Neural cell (in vitro differentiated cells): ENCODE results near the gene MFN1. TPM values are rescaled to one million over a fixed set of nuclear protein-coding genes. Genes with fewer than 3 reads are reported as not detected.

Experiments
- H2AFZ ChIP-seq: fragments of 200-600, 300-800 bp; sonication (generic), shearing (Covaris generic); 2 replicates; pipeline ENCODE4 v1.6.0; 2014; ENCODE audit warnings: low read depth, mild to moderate bottlenecking, antibody characterized with exemption, low read length, moderate library complexity
- H3F3A ChIP-seq: fragments of 200-600 bp; shearing (Covaris generic); 2 replicates; pipeline ENCODE4 v1.6.1; 2016; ENCODE audit warnings: mild to moderate bottlenecking, moderate library complexity, mixed read lengths, antibody characterized with exemption, low read length; ENCODE audit not compliant: insufficient read depth, poor library complexity, severe bottlenecking
- H3K27ac ChIP-seq: fragments of 200-600, 300-800 bp; sonication (generic), shearing (Covaris generic); 2 replicates; pipeline ENCODE4 v1.5.1; 2014; ENCODE audit warnings: mild to moderate bottlenecking, low read length, moderate library complexity
- H3K27me3 ChIP-seq: fragments of 300-800, 200-600 bp; sonication (generic), shearing (Covaris generic); 2 replicates; pipeline ENCODE4 v1.6.0; 2014; ENCODE audit warnings: mild to moderate bottlenecking, low read depth, low read length, moderate library complexity; ENCODE audit not compliant: insufficient read depth
- H3K36me3 ChIP-seq: fragments of 300-800, 200-600 bp; sonication (generic), shearing (Covaris generic); 2 replicates; pipeline ENCODE4 v1.5.1; 2014; ENCODE audit warnings: mild to moderate bottlenecking, antibody characterized with exemption, low read length, moderate library complexity; ENCODE audit not compliant: insufficient read depth
- H3K4me2 ChIP-seq: fragments of 300-800, 200-600 bp; sonication (generic), shearing (Covaris generic); 2 replicates; pipeline ENCODE4 v1.6.0; 2014; ENCODE audit warnings: mild to moderate bottlenecking, low read length
- H3K4me3 ChIP-seq: fragments of 300-800, 200-600 bp; sonication (generic), shearing (Covaris generic); 2 replicates; pipeline ENCODE4 v1.5.1; 2014; ENCODE audit warnings: mild to moderate bottlenecking, low read length, moderate library complexity
- H3K79me2 ChIP-seq: fragments of 200-600 bp; shearing (Covaris generic); replicated peaks from 2 replicates; pipeline ENCODE4 v1.6.0; 2014; ENCODE audit warnings: mild to moderate bottlenecking, low read length, moderate library complexity; ENCODE audit not compliant: insufficient read depth
- H3K9ac ChIP-seq: fragments of 300-800, 200-600 bp; sonication (generic), shearing (Covaris generic); 2 replicates; pipeline ENCODE4 v1.6.1; 2016; ENCODE audit warnings: mild to moderate bottlenecking, low read length, mixed read lengths
- H3K9me2 ChIP-seq: fragments of 200-600 bp; shearing (Covaris generic); 2 replicates; pipeline ENCODE4 v1.6.1; 2016; ENCODE audit warnings: mild to moderate bottlenecking, low read length, mixed read lengths; ENCODE audit not compliant: insufficient read depth
- H3K9me3 ChIP-seq: fragments of 200-600, 300-800 bp; sonication (generic), shearing (Covaris generic); 2 replicates; pipeline ENCODE4 v1.6.1; 2016; ENCODE audit warnings: mild to moderate bottlenecking, mixed run types, low read length, moderate library complexity, mixed read lengths
- H4K20me1 ChIP-seq: fragments of 200-600 bp; shearing (Covaris generic); 2 replicates; pipeline ENCODE4 v1.6.1; 2016; ENCODE audit warnings: mild to moderate bottlenecking, mixed run types; ENCODE audit not compliant: insufficient read depth
- CTCF ChIP-seq: fragments of 450-650 bp; IDR thresholded peaks from 2 replicates; pipeline ENCODE4 v1.5.1; 2014; ENCODE audit warnings: antibody characterized with exemption, mild to moderate bottlenecking, moderate library complexity; ENCODE audit not compliant: poor library complexity, severe bottlenecking
- EP300 ChIP-seq: fragments of 450-650 bp; conservative IDR thresholded peaks from 2 replicates; pipeline ENCODE4 v1.6.1; 2014; ENCODE audit warnings: antibody characterized with exemption, mild to moderate bottlenecking, moderate library complexity; ENCODE audit not compliant: poor library complexity, severe bottlenecking
- EZH2 ChIP-seq: fragments of 200-600, 300-800 bp; shearing (Covaris generic), sonication (generic); IDR thresholded peaks from 2 replicates; pipeline ENCODE4 v1.6.1; 2014; ENCODE audit warnings: antibody characterized with exemption, low read length, borderline replicate concordance, mild to moderate bottlenecking; ENCODE audit not compliant: insufficient read depth, poor library complexity, severe bottlenecking
- MXI1 ChIP-seq: fragments of 450-650 bp; conservative IDR thresholded peaks from 2 replicates; pipeline ENCODE4 v1.6.1; 2014; ENCODE audit warnings: antibody characterized with exemption, mild to moderate bottlenecking; ENCODE audit not compliant: poor library complexity, severe bottlenecking
- POLR2AphosphoS5 ChIP-seq: IDR thresholded peaks from 2 replicates; pipeline ENCODE4 v1.6.1; 2012
- RAD21 ChIP-seq: fragments of 450-650 bp; conservative IDR thresholded peaks from 2 replicates; pipeline ENCODE4 v1.6.1; 2014; ENCODE audit warnings: antibody characterized with exemption, mild to moderate bottlenecking, moderate library complexity
- REST ChIP-seq: IDR thresholded peaks from 2 replicates; pipeline ENCODE4 v1.6.1; 2012; ENCODE audit warnings: borderline replicate concordance
- SMC3 ChIP-seq: fragments of 450-650 bp; conservative IDR thresholded peaks from 2 replicates; pipeline ENCODE4 v1.6.1; 2014; ENCODE audit warnings: antibody characterized with exemption, mild to moderate bottlenecking, moderate library complexity; ENCODE audit not compliant: poor library complexity
- TAF1 ChIP-seq: IDR thresholded peaks from 2 replicates; pipeline ENCODE4 v1.6.1; 2012; ENCODE audit warnings: low read depth
- polyA plus RNA-seq: library from polyadenylated mRNA; depleted of rRNA; stranded (reverse); fragments of >200 nt; gene quantifications from 2 replicates; pipeline ENCODE4 v1.2.3, GENCODE V29; 2014

MFN1 gene
- polyA plus RNA-seq, 1 donor from 2014 or later: 78.8 TPM

- H2AFZ ChIP-seq: no peak overlapping the region
- H3K36me3 ChIP-seq: no peaks in the 10 kb centered on the region
- H3K4me3 ChIP-seq: no peak overlapping the region
- TF ChIP-seq POLR2AphosphoS5: no peak
- TF ChIP-seq MXI1: no peak
- no peaks in the 10 kb centered on the region for H3F3A ChIP-seq
- no peaks in the 10 kb centered on the region for H3K9me3 ChIP-seq
- H3K9me2 ChIP-seq: no peaks in the 10 kb centered on the region
- no peaks in the 10 kb centered on the region for H3K27me3 ChIP-seq
- no peaks in the 10 kb centered on the region for H4K20me1 ChIP-seq
- no peak overlapping the region for H3K4me2 ChIP-seq
- no peak overlapping the region for H3K9ac ChIP-seq
- H3K27ac ChIP-seq: no peak overlapping the region
- no peaks in the 10 kb centered on the region for H3K79me2 ChIP-seq
These were observed 62.8 kb downstream of the MFN1 start for GRCh38 chr3:179410331-179410730.

- no peak for TF ChIP-seq RAD21
- TF ChIP-seq MXI1: no peak
- no peak for TF ChIP-seq SMC3
- no peak for TF ChIP-seq POLR2AphosphoS5
- no peak for TF ChIP-seq TAF1
- TF ChIP-seq EZH2: no peak
- TF ChIP-seq CTCF: no peak
- no peak for TF ChIP-seq EP300
- no peak for TF ChIP-seq REST
These were observed 63.5 kb downstream of the MFN1 start for GRCh38 chr3:179410999-179411398.

GRCh38 chr3:179414804-179415203, 67.3 kb downstream of the MFN1 start:
- Histone ChIP-seq H2AFZ (no peak overlapping the region), H3K27ac (no peak overlapping the region), H3K9me2 (no peaks in the 10 kb centered on the region), H3K36me3 (peaks cover 3% of the 10 kb centered on the region), H3K4me2 (no peak overlapping the region), H4K20me1 (no peaks in the 10 kb centered on the region), H3F3A (no peaks in the 10 kb centered on the region), H3K27me3 (no peaks in the 10 kb centered on the region), H3K9ac (no peak overlapping the region), H3K9me3 (no peaks in the 10 kb centered on the region), H3K4me3 (no peak overlapping the region), H3K79me2 (no peaks in the 10 kb centered on the region)
- TF ChIP-seq EP300: no peak
- no peak for TF ChIP-seq MXI1
- no peak for TF ChIP-seq REST
- no peak for TF ChIP-seq TAF1
- TF ChIP-seq RAD21: no peak
- no peak for TF ChIP-seq POLR2AphosphoS5
- no peak for TF ChIP-seq EZH2
- no peak for TF ChIP-seq CTCF
- no peak for TF ChIP-seq SMC3

More at GRCh38 chr3:179410999-179411398, 63.5 kb downstream of the MFN1 start:
- Histone ChIP-seq H3K9ac (no peak overlapping the region), H3F3A (no peaks in the 10 kb centered on the region), H4K20me1 (no peaks in the 10 kb centered on the region), H3K27ac (no peak overlapping the region), H3K27me3 (no peaks in the 10 kb centered on the region), H3K9me2 (no peaks in the 10 kb centered on the region), H3K4me2 (no peak overlapping the region), H3K4me3 (no peak overlapping the region), H3K79me2 (no peaks in the 10 kb centered on the region), H2AFZ (no peak overlapping the region), H3K9me3 (no peaks in the 10 kb centered on the region), H3K36me3 (no peaks in the 10 kb centered on the region)
